GM23248 (cell line): Measurements from ENCODE around the gene GFAP.

Experiments used
- EZH2 ChIP-seq: fragments of 200-600 bp; sonication (generic); IDR thresholded peaks from 2 replicates; pipeline ENCODE4 v1.6.1; 2018; ENCODE audit warnings: antibody characterized with exemption, mild to moderate bottlenecking; ENCODE audit not compliant: insufficient read depth, poor library complexity, severe bottlenecking
- EZH2phosphoT487 ChIP-seq: fragments of 200-600 bp; sonication (generic); IDR thresholded peaks from 2 replicates; pipeline ENCODE4 v1.6.1; 2018; ENCODE audit warnings: antibody characterized with exemption, moderate library complexity, mild to moderate bottlenecking, low read depth; ENCODE audit not compliant: insufficient read depth

DNA sequence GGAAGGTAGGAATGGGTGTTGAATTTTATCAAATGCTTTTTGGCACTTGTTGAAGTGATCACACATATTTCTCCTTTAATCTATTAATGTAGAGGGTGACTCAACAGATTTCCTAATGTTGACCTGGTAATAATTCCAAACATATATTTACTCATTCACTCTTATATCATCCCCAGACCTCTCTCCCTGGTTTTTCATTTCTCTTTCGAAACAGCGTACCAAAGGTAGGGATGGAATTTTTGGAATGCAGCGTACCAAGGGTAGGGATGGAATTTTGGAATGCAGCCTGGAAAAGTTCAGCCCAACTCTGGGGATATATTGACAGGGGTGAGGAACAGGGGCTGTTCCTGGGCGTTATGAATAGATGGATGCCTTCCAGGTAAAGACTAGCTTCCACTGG lies 25.0 kb upstream of the GFAP start:
- no peak for TF ChIP-seq EZH2
- no peak for TF ChIP-seq EZH2phosphoT487
